Small intestine (tissue), 7 donors: ENCODE results near the gene C17orf107. TPM values are rescaled to one million over a fixed set of nuclear protein-coding genes. Genes with fewer than 3 reads are reported as not detected.
"Not testable (repeated sequence)": the region's sequence is repeated elsewhere in the genome, so short reads cannot be mapped to it uniquely, and the experiment has no call there.

Experiments used
- DNase-seq, 2 donors: peaks; one replicate each; pipeline versions ENCODE4 v3.0.0 to v3.0.0-alpha.2; 2013
- FAIRE-seq: peaks from 2 replicates; lab custom pipeline; 2012; peaks lifted over from hg19 to GRCh38; lab: Jason Lieb, UNC
- H3K27ac ChIP-seq, 3 donors: one replicate each; pipeline ENCODE4 v1.5.1; 2013; ENCODE audit warnings: low read length in 2 of 3, mild to moderate bottlenecking in 2 of 3, control low read depth in 1 of 3, inconsistent platforms in 1 of 3, low read depth in 1 of 3, moderate library complexity in 1 of 3
- H3K27me3 ChIP-seq, 3 donors: one replicate each; pipeline ENCODE4 v1.6.1; 2013; ENCODE audit warnings: low read length in 3 of 3, inconsistent platforms in 1 of 3; ENCODE audit not compliant: control insufficient read depth in 3 of 3, insufficient read depth in 3 of 3
- H3K36me3 ChIP-seq, 3 donors: one replicate each; pipeline ENCODE4 v1.6.1; 2013; ENCODE audit warnings: low read length in 3 of 3, inconsistent platforms in 1 of 3, low read depth in 1 of 3, mild to moderate bottlenecking in 1 of 3, moderate library complexity in 1 of 3; ENCODE audit not compliant: control insufficient read depth in 3 of 3, insufficient read depth in 2 of 3
- H3K4me1 ChIP-seq, 3 donors: one replicate each; pipeline ENCODE4 v1.6.1; 2013; ENCODE audit warnings: low read length in 2 of 3, inconsistent platforms in 1 of 3, low read depth in 1 of 3, mild to moderate bottlenecking in 1 of 3, moderate library complexity in 1 of 3; ENCODE audit not compliant: control insufficient read depth in 3 of 3, insufficient read depth in 2 of 3
- H3K4me3 ChIP-seq, 3 donors: one replicate each; pipeline ENCODE4 v1.5.1; 2013; ENCODE audit warnings: low read length in 3 of 3, control low read depth in 1 of 3, inconsistent platforms in 1 of 3, low read depth in 1 of 3, mild to moderate bottlenecking in 1 of 3, moderate library complexity in 1 of 3
- H3K9me3 ChIP-seq, 2 donors: one replicate each; pipeline ENCODE4 v1.6.1; 2013; ENCODE audit warnings: low read depth in 1 of 2, low read length in 1 of 2; ENCODE audit not compliant: control insufficient read depth in 2 of 2, insufficient read depth in 1 of 2
- WGBS, 3 donors: extraction: QIAGEN DNeasy Blood & Tissue Kit; methylation state at CpG; one replicate each; pipeline ENCODE4 v1.1.7; 2013; 5-methylcytosine and 5-hydroxymethylcytosine counted together
- polyA plus RNA-seq, 4 donors: library from polyadenylated mRNA; stranded (reverse) in 3 of 4; unstranded in 1 of 4; fragments of 200-250 nt in 3 of 4; fragments of 120-200 nt in 1 of 4; gene quantifications; one replicate each; pipeline versions ENCODE4 v1.2.1 to v1.2.3, GENCODE V29; 2013
- donor health status: healthy with polysubstance abuse.
- donor health status: control.
- donor health status: control.
- donor health status: Bipolar disorder and iron deficiency.
- donor health status: healthy.

Gene C17orf107
- polyA plus RNA-seq, 4 donors: 0.45 to 2.2 (median 1.2) TPM

GRCh38 chr17:4856937-4857314 is 42.4 kb upstream of the C17orf107 start:
- FAIRE-seq (no peak), DNase-seq (no peak)
- Histone ChIP-seq H3K4me1 (peaks cover 0 to 36% (median 9%) of the 10 kb centered on the region in 3 donors), H3K4me3 (no peak overlapping the region), H3K27ac (no peak overlapping the region), H3K27me3 (no peaks in the 10 kb centered on the region), H3K9me3 (no peaks in the 10 kb centered on the region), H3K36me3 (peaks cover 3 to 59% (median 8%) of the 10 kb centered on the region in 3 donors)
- 92 to 94% (median 93%) methylated on average over 7 of the region's 7 CpGs for WGBS, 3 donors

- FAIRE-seq, H3K27me3 ChIP-seq, H3K4me3 ChIP-seq, DNase-seq, H3K9me3 ChIP-seq: not testable (repeated sequence)
- Histone ChIP-seq H3K27ac (peak overlapping the region in 1 of 3 donors; percentile 36), H3K36me3 (peaks cover 3 to 62% (median 9%) of the 10 kb centered on the region in 3 donors), H3K4me1 (peaks cover 0 to 31% (median 9%) of the 10 kb centered on the region in 3 donors)
- 84 to 95% (median 88%) methylated on average over 7 of the region's 7 CpGs for WGBS, 3 donors
Observed at GRCh38 chr17:4857347-4857746, 42.0 kb upstream of the C17orf107 start.

DNA sequence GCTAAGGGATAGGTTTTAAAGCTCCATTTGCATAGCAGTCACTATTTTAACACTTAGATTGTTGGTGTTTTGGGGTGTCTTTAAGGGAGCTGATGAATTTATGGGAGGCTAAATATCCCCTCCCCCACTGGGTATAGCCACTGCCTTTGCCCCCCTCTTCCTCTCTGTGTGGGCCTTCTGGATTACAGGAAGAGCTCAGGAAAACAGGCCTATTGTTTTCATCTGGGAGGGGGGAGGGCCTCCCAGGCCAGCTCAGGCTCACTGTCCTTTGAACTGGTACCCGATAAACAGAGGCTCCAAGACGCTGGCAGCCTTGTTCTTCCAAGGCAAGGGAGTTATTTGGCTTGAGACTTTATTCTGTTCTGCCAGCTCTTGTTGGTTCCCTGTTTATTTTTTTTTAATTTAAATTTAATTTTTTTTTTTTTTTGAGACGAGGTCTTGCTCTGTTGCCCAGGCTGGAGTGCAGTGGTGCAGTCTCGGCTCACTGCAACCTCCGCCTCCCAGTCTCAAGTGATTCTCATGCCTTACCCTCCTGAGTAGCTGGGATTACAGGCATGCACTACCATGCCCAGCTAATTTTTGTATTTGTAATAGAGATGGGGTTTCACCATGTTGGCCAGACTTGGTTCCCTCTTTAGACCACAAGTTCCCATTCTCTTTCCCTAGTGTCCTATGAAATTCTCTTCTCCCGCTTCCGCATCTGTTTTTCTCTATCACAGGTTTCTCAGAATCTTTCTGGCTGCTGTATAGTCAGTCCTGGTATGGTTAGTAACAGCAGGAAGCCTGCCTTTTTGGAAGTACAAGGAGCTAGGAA is 41.1 kb upstream of the C17orf107 start:
- H3K4me1 ChIP-seq: peaks cover 0 to 29% (median 9%) of the 10 kb centered on the region in 3 donors
- no peak for FAIRE-seq
- H3K9me3 ChIP-seq: no peaks in the 10 kb centered on the region
- WGBS, 3 donors: 19 to 49% (median 39%) methylated on average over 7 of the region's 7 CpGs
- H3K36me3 ChIP-seq: peaks cover 3 to 65% (median 9%) of the 10 kb centered on the region in 3 donors
- peak; percentile 46 to 66 for DNase-seq
- H3K4me3 ChIP-seq: no peak overlapping the region
- H3K27me3 ChIP-seq: no peaks in the 10 kb centered on the region
- peak overlapping the region in 2 of 3 donors; percentile 25 to 48 for H3K27ac ChIP-seq

DNA sequence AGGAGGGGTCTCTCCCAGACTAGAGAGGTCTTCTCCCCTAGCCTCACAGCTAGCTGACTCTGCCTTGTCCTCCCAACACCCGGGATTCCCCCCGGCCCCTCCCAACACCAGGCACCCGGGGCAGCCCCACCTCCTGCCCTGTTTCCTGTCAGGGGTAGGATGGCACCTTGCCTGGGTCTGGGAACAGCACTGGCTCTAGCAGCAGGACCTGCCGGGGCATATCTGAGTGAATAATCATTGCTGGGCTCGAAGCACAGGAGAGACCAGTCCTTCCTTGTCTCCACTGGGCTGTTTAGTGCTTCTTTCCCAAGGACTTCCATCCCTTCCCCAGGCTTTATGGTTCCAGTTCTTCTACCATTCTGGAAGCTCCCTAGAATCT is 40.5 kb upstream of the C17orf107 start:
- FAIRE-seq: no peak

GRCh38 chr17:4859816-4860625 is 39.3 kb upstream of the C17orf107 start:
- H3K9me3 ChIP-seq: no peaks in the 10 kb centered on the region
- no peak overlapping the region for H3K4me3 ChIP-seq
- DNase-seq: no peak
- WGBS, 3 donors: 88 to 92% (median 90%) methylated on average over 32 of the region's 32 CpGs
- no peak overlapping the region for H3K27ac ChIP-seq
- peaks cover 3 to 59% (median 7%) of the 10 kb centered on the region in 3 donors for H3K36me3 ChIP-seq
- FAIRE-seq: no peak
- H3K4me1 ChIP-seq: peaks cover 0 to 17% (median 9%) of the 10 kb centered on the region in 3 donors
- no peaks in the 10 kb centered on the region for H3K27me3 ChIP-seq

More for the DNA sequence above, 40.5 kb upstream of the C17orf107 start:
- H3K27me3 ChIP-seq: no peaks in the 10 kb centered on the region
- H3K4me3 ChIP-seq: no peak overlapping the region
- peaks cover 0 to 26% (median 9%) of the 10 kb centered on the region in 3 donors for H3K4me1 ChIP-seq
- DNase-seq: no peak
- WGBS, 3 donors: 6 to 26% (median 21%) methylated on average over 5 of the region's 5 CpGs
- H3K36me3 ChIP-seq: peaks cover 3 to 60% (median 9%) of the 10 kb centered on the region in 3 donors
- H3K27ac ChIP-seq: peak overlapping the region in 1 of 3 donors; percentile 48
- H3K9me3 ChIP-seq: no peaks in the 10 kb centered on the region

- no peak overlapping the region for H3K4me3 ChIP-seq
- peaks cover 0 to 17% (median 9%) of the 10 kb centered on the region in 3 donors for H3K4me1 ChIP-seq
- 92 to 93% (median 92%) methylated on average over 9 of the region's 9 CpGs for WGBS, 3 donors
- DNase-seq (no peak), FAIRE-seq (no peak)
- peaks cover 3 to 60% (median 7%) of the 10 kb centered on the region in 3 donors for H3K36me3 ChIP-seq
- no peak overlapping the region for H3K27ac ChIP-seq
- no peaks in the 10 kb centered on the region for H3K27me3 ChIP-seq
- H3K9me3 ChIP-seq: no peaks in the 10 kb centered on the region
Observed at GRCh38 chr17:4860651-4861050, 38.7 kb upstream of the C17orf107 start.

- Histone ChIP-seq H3K36me3 (peaks cover 3 to 58% (median 7%) of the 10 kb centered on the region in 3 donors), H3K4me3 (no peak overlapping the region), H3K27ac (no peak overlapping the region), H3K4me1 (peaks cover 0 to 17% (median 9%) of the 10 kb centered on the region in 3 donors), H3K27me3 (no peaks in the 10 kb centered on the region), H3K9me3 (no peaks in the 10 kb centered on the region)
- no peak for FAIRE-seq
- WGBS, 3 donors: 87 to 91% (median 91%) methylated on average over 16 of the region's 16 CpGs
- no peak for DNase-seq
Observed at GRCh38 chr17:4861052-4861451, 38.3 kb upstream of the C17orf107 start.

DNA sequence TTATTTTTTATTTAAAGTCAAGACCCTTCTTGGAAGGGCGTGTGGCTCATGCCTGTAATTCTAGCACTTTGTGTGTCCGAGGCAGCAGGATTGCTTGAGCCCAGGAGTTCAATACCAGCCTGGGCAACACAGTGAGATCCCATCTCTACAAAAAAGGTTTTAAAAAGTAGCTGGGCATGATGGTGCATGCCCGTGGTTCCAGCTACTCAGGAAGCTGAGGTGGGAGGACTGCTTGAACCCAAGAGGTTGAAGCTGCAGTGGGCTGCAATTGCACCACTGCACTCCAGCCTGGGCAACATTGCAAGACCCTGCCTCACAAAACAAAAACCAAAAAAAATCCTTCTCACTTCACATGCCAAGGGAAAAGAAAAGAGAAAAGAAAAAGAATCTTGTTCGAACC is 36.6 kb upstream of the C17orf107 start:
- DNase-seq (no peak), FAIRE-seq (no peak)
- Histone ChIP-seq H3K4me3 (no peak overlapping the region), H3K36me3 (peaks cover 3 to 48% (median 7%) of the 10 kb centered on the region in 3 donors), H3K9me3 (no peaks in the 10 kb centered on the region), H3K27me3 (no peaks in the 10 kb centered on the region), H3K27ac (no peak overlapping the region), H3K4me1 (peaks cover 0 to 13% (median 9%) of the 10 kb centered on the region in 3 donors)
- 92 to 97% (median 93%) methylated on average over 4 of the region's 4 CpGs for WGBS, 3 donors
